ENCODE data around the gene AUP1. TPM values are rescaled to one million over a fixed set of nuclear protein-coding genes. Genes with fewer than 3 reads are reported as not detected.

The AUP1 gene
- total and polyA plus RNA-seq, 2 donors (not counting 1 experiment from before 2014, with no cell fraction given), result 54.0 to 70.4 TPM

DNA sequence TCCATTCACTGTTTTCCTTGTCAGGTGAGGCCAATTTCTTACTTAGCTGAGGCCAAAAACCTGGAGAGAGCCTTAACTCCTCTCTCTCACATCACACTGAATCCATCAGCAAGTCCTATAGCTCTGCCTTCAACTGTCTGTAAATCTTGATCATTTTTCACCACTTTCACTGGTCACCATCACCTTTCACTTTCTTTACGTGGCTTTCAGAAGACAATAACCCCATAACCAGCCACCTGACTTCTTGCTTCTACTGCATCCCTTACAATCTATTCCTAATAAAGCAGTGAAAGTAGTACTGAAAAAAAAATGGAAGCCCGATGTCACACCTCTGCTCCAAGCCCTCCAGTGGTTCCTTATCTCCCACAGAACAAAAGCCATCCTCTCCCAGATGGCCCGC is 16.5 kb upstream of the AUP1 start:
- no peaks in the 10 kb centered on the region for H3K36me3 ChIP-seq (ENCODE audit: control insufficient read depth, insufficient read depth, low read length)
- no peak overlapping the region for H3K27ac ChIP-seq (ENCODE audit: insufficient read depth, low read length)

DNA sequence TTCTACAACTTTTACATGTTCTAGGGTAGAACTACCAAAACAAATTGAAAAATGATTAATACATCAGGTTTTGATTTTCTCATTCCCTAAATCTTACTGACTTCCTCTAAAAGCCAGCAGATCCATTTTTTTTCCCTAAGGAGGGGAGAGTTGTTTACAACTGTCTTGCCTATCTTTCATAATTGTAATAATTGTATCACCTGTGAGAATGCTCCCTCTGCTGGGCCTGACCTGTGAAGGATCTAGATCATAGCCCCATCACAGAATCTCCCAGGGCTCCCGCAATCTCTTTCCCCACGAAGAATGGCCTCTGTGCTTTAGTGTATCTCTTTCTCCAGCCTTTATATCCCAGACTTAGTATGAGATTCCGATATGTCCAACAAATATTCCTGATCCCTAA is 15.1 kb upstream of the AUP1 start:
- Histone ChIP-seq H3K4me1 (ENCODE audit: control insufficient read depth, extremely low read depth, insufficient read depth, low read length) (peaks cover 3% of the 10 kb centered on the region), H3K4me2 (ENCODE audit: extremely low read depth, insufficient read depth, low read length) (no peak overlapping the region), H3K4me3 (replicated peaks in 1 of 4; ENCODE audit: control extremely low read depth in 1 of 4, insufficient read depth in 1 of 4, low read depth in 3 of 4, low read length in 4 of 4) (no peak overlapping the region), H3K79me2 (ENCODE audit: control insufficient read depth, insufficient read depth, low read length) (no peaks in the 10 kb centered on the region), H3K9me3 (ENCODE audit: control insufficient read depth, insufficient read depth, low read depth, low read length) (no peaks in the 10 kb centered on the region), H3K9ac (ENCODE audit: insufficient read depth, low read length) (no peak overlapping the region), H3K36me3 (ENCODE audit: control insufficient read depth, insufficient read depth, low read length) (no peaks in the 10 kb centered on the region), H3K27ac (ENCODE audit: insufficient read depth, low read length) (no peak overlapping the region), H3K27me3 (ENCODE audit: control insufficient read depth, insufficient read depth, low read length) (no peaks in the 10 kb centered on the region), H4K20me1 (ENCODE audit: control insufficient read depth, extremely low read depth, insufficient read depth, low read length) (no peaks in the 10 kb centered on the region), H2AFZ (ENCODE audit: low read length) (no peak overlapping the region)
- DNase-seq (ENCODE audit: low read depth in 2 of 2), result no peak
- TF ChIP-seq, protein P1, sequence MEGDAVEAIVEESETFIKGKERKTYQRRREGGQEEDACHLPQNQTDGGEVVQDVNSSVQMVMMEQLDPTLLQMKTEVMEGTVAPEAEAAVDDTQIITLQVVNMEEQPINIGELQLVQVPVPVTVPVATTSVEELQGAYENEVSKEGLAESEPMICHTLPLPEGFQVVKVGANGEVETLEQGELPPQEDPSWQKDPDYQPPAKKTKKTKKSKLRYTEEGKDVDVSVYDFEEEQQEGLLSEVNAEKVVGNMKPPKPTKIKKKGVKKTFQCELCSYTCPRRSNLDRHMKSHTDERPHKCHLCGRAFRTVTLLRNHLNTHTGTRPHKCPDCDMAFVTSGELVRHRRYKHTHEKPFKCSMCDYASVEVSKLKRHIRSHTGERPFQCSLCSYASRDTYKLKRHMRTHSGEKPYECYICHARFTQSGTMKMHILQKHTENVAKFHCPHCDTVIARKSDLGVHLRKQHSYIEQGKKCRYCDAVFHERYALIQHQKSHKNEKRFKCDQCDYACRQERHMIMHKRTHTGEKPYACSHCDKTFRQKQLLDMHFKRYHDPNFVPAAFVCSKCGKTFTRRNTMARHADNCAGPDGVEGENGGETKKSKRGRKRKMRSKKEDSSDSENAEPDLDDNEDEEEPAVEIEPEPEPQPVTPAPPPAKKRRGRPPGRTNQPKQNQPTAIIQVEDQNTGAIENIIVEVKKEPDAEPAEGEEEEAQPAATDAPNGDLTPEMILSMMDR (conservative IDR thresholded peaks at IDR 0.05 in 1 of 2, IDR thresholded peaks at IDR 0.05 in 1 of 2; ENCODE audit: low read depth in 1 of 2, low read length in 2 of 2), result no peak
- TF ChIP-seq EZH2 (IDR thresholded peaks at IDR 0.05; ENCODE audit: low read length, missing control alignments), result no peak

More for the DNA sequence above, 16.5 kb upstream of the AUP1 start:
- H3K4me3 ChIP-seq (replicated peaks in 1 of 4; ENCODE audit: control extremely low read depth in 1 of 4, insufficient read depth in 1 of 4, low read depth in 3 of 4, low read length in 4 of 4), result no peak overlapping the region
- no peaks in the 10 kb centered on the region for H3K27me3 ChIP-seq (ENCODE audit: control insufficient read depth, insufficient read depth, low read length)
- no peaks in the 10 kb centered on the region for H3K9me3 ChIP-seq (ENCODE audit: control insufficient read depth, insufficient read depth, low read depth, low read length)
- peaks cover 3% of the 10 kb centered on the region for H3K4me1 ChIP-seq (ENCODE audit: control insufficient read depth, extremely low read depth, insufficient read depth, low read length)
- H3K4me2 ChIP-seq (ENCODE audit: extremely low read depth, insufficient read depth, low read length), result no peak overlapping the region
- DNase-seq (ENCODE audit: low read depth in 2 of 2), result no peak
- no peak overlapping the region for H2AFZ ChIP-seq (ENCODE audit: low read length)
- H3K79me2 ChIP-seq (ENCODE audit: control insufficient read depth, insufficient read depth, low read length), result no peaks in the 10 kb centered on the region
- H4K20me1 ChIP-seq (ENCODE audit: control insufficient read depth, extremely low read depth, insufficient read depth, low read length), result no peaks in the 10 kb centered on the region
- no peak overlapping the region for H3K9ac ChIP-seq (ENCODE audit: insufficient read depth, low read length)
- TF ChIP-seq EZH2 (IDR thresholded peaks at IDR 0.05; ENCODE audit: low read length, missing control alignments), result no peak
- TF ChIP-seq, protein P1 (conservative IDR thresholded peaks at IDR 0.05 in 1 of 2, IDR thresholded peaks at IDR 0.05 in 1 of 2; ENCODE audit: low read depth in 1 of 2, low read length in 2 of 2), result no peak

DNA sequence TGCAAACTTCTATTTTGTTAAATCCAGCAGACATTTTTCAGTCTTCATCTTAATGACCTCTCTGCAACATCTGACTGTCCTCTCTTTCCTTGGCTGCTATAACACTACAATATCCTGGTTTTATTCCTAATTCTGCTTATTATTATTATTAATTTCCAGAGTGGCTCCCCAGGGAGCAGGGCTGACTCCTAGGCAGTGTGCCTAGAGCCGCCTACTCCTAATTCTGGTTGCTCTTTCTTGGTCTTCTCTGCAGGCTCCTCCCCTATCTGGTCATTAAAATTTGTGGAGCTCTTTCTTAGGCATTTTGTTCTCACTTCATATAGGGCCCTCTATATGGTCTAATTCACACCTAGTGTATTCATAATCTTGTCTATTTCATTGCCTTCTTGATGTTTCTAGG is 13.5 kb upstream of the AUP1 start:
- DNase-seq (ENCODE audit: low read depth in 2 of 2), result no peak
- Histone ChIP-seq H2AFZ (ENCODE audit: low read length) (no peak overlapping the region), H3K27me3 (ENCODE audit: control insufficient read depth, insufficient read depth, low read length) (no peaks in the 10 kb centered on the region), H3K4me3 (replicated peaks in 1 of 4; ENCODE audit: control extremely low read depth in 1 of 4, insufficient read depth in 1 of 4, low read depth in 3 of 4, low read length in 4 of 4) (no peak overlapping the region), H3K9me3 (ENCODE audit: control insufficient read depth, insufficient read depth, low read depth, low read length) (no peaks in the 10 kb centered on the region), H3K27ac (ENCODE audit: insufficient read depth, low read length) (no peak overlapping the region), H3K4me2 (ENCODE audit: extremely low read depth, insufficient read depth, low read length) (no peak overlapping the region), H3K79me2 (ENCODE audit: control insufficient read depth, insufficient read depth, low read length) (no peaks in the 10 kb centered on the region), H4K20me1 (ENCODE audit: control insufficient read depth, extremely low read depth, insufficient read depth, low read length) (no peaks in the 10 kb centered on the region), H3K9ac (ENCODE audit: insufficient read depth, low read length) (no peak overlapping the region), H3K4me1 (ENCODE audit: control insufficient read depth, extremely low read depth, insufficient read depth, low read length) (no peaks in the 10 kb centered on the region), H3K36me3 (ENCODE audit: control insufficient read depth, insufficient read depth, low read length) (no peaks in the 10 kb centered on the region)
- no peak for TF ChIP-seq EZH2 (IDR thresholded peaks at IDR 0.05; ENCODE audit: low read length, missing control alignments)
- TF ChIP-seq, protein P1 (conservative IDR thresholded peaks at IDR 0.05 in 1 of 2, IDR thresholded peaks at IDR 0.05 in 1 of 2; ENCODE audit: low read depth in 1 of 2, low read length in 2 of 2), result no peak
